Measurements from ENCODE around the gene CHCT1.
"Not testable (repeated sequence)": the region's sequence is repeated elsewhere in the genome, so short reads cannot be mapped to it uniquely, and the experiment has no call there.

The CHCT1 gene

DNA sequence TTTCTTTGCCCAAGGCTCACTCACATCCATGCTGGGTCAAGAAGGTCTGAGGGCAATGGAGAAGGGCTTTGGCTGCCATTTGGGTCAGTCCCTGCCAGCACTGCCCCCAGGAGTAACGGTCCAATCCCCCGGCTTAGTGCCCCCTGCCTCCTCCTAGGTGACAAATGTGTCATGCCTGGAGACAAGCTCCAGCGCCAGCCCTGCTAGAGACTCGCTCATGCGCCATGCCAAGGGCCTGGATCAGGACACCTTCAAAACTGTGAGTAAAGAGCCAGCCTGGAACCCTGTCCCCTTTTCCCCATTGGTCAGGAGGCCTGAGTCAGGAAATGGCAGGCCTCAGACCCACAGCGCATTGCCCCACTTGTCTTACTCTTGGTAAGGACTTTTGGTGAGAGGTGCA is 3.3 kb downstream of the CHCT1 start:
- Histone ChIP-seq H3K4me3 (no peak overlapping the region), H3K4me2 (peak overlapping the region in 2 of 11 experiments; percentile 28 to 29; a peak in 1 of 22 replicates), H3K36me3 (no peaks in the 10 kb centered on the region), H3K27ac (no peak overlapping the region), H3K9ac (no peak overlapping the region), H4K20me1 (no peaks in the 10 kb centered on the region), H3K27me3 (peaks cover 0 to 8% (median 0%) of the 10 kb centered on the region in 11 experiments; a peak in 4 of 22 replicates), H3K9me3 (replicated peaks in 1 of 11) (no peaks in the 10 kb centered on the region), H3K4me1 (peaks cover 9 to 28% (median 19%) of the 10 kb centered on the region in 10 experiments; a peak in 19 of 20 replicates)
- TF ChIP-seq Cebpa-rat (IDR thresholded peaks at IDR 0.05): no peak

DNA sequence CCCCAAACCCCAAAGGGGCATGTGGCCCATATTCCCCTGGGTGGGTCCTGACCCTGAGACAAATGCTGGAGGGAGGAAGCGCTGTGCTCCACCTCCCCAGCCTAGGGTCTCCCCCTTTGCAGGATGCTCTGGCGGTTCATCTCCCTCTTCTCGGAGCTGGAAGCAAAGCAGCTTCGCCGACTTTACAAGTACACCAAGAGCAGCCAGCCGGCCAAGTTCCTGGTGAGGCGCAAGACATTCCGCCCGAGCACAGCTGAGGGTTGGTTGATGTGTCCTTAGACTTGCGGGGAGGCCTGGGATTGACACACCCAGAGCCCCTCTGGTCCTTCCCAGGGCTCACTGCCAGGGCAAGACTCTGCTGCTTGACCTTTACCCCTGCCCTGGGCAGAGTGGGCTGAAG is 4.3 kb downstream of the CHCT1 start:
- Histone ChIP-seq H3K9me3 (replicated peaks in 1 of 11) (peaks cover 0 to 3% (median 0%) of the 10 kb centered on the region in 11 experiments; a peak in 7 of 22 replicates), H3K27ac (no peak overlapping the region), H4K20me1 (no peaks in the 10 kb centered on the region), H3K36me3 (no peaks in the 10 kb centered on the region), H3K9ac (no peak overlapping the region), H3K4me2 (peak overlapping the region in 5 of 11 experiments; percentile 25 to 40 (median 29); a peak in 7 of 22 replicates), H3K4me3 (no peak overlapping the region), H3K4me1 (peaks cover 7 to 20% (median 10%) of the 10 kb centered on the region in 10 experiments; a peak in 17 of 20 replicates), H3K27me3 (peaks cover 0 to 6% (median 0%) of the 10 kb centered on the region in 11 experiments; a peak in 4 of 22 replicates)
- TF ChIP-seq Cebpa-rat (IDR thresholded peaks at IDR 0.05): no peak

DNA sequence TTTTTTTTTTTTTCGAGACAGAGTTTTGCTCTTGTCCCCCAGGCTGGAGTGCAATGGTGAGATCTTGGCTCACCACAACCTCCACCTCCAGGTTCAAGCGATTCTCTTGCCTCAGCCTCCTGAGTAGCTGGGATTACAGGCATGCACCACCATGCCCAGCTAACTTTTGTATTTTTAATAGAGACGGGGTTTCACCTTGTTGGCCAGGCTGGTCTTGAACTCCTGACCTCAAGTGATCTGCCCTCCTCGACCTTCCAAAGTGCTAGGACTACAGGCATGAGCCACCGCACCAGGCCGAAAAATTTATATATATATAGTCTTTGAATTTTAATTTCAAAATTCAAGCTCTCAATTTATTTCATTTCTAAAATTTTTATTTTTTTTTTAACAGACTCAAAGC is 6.2 kb downstream of the CHCT1 start:
- not testable (repeated sequence) for H3K4me2 ChIP-seq, H3K27me3 ChIP-seq, H3K36me3 ChIP-seq, H3K4me3 ChIP-seq, H4K20me1 ChIP-seq, H3K9ac ChIP-seq, H3K27ac ChIP-seq
- H3K9me3 ChIP-seq (replicated peaks in 1 of 11): peaks cover 16 to 22% (median 18%) of the 10 kb centered on the region in 11 experiments
- H3K4me1 ChIP-seq: peaks cover 0 to 13% (median 0%) of the 10 kb centered on the region in 10 experiments; a peak in 4 of 20 replicates

DNA sequence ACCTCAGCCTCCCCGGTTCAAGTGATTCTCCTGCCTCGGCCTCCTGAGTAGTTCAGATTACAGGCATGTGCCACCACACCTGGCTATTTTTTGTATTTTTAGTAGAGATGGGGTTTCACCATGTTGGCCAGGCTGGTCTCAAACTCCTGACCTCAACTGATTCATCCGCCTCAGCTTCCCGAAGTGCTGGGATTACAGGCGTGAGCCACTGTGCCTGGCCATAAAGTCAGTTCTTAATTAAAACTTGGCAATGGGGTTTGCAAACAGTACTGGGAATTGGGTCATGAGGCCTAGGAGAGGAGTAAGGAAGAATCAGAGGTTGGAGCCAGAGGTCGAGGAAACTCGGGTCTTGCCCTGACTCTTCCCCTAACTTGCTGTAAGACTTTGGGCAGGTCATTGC is 8.3 kb downstream of the CHCT1 start:
- H4K20me1 ChIP-seq, H3K9ac ChIP-seq, H3K4me3 ChIP-seq, H3K27ac ChIP-seq, H3K27me3 ChIP-seq, H3K4me2 ChIP-seq, H3K36me3 ChIP-seq: not testable (repeated sequence)
- H3K4me1 ChIP-seq: peaks cover 0 to 13% (median under 1%) of the 10 kb centered on the region in 10 experiments; a peak in 5 of 20 replicates
- peaks cover 23 to 34% (median 27%) of the 10 kb centered on the region in 11 experiments for H3K9me3 ChIP-seq (replicated peaks in 1 of 11)

DNA sequence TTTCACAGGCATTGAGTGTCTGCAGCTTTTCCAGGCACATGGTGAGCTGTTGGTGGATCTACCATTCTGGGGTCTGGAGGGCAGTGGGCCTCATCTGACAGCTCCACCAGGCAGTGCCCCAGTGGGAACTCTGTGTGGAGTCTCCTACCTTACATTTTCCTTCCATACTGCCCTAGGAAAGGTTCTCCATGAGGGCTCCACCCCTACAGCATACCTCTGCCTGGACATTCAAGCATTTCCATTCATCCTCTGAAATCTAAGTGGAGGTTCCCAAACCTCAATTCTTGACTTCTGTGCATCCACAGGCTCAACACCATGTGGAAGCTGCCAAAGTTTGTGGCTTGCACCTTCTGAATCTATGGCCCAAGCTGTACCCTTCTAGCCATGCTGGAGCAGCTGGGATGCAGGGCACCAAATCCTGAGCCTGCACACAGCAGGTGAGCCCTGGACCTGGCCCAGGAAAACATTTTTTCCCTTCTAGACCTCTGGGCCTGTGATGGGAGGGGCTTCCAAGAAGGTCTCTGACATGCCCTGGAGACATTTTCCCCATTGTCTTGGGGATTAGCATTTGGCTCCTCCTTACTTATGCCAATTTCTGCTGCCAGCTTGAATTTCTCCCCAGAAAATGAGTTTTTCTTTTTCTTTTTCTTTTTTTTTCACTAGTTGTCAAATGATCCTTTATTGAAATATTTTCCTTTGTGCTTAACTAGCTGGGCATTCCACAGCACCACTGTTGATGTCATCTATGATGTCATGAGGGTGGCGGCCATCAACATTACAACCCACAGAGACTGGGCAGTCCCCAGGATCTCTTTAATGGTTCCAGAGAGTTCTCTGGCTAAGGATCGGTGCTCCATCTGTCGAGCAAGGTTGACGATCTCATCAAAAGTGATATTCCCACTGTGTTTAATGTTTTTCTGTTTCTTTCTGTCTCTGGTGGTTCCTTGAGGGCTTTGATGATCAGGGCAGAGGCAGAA is 11.0 kb downstream of the CHCT1 start:
- not testable (repeated sequence) for H3K36me3 ChIP-seq, H3K27ac ChIP-seq, H3K4me1 ChIP-seq, H4K20me1 ChIP-seq, H3K4me2 ChIP-seq, H3K27me3 ChIP-seq, H3K9ac ChIP-seq, H3K4me3 ChIP-seq
- H3K9me3 ChIP-seq (replicated peaks in 1 of 11): peaks cover 23 to 34% (median 27%) of the 10 kb centered on the region in 11 experiments

DNA sequence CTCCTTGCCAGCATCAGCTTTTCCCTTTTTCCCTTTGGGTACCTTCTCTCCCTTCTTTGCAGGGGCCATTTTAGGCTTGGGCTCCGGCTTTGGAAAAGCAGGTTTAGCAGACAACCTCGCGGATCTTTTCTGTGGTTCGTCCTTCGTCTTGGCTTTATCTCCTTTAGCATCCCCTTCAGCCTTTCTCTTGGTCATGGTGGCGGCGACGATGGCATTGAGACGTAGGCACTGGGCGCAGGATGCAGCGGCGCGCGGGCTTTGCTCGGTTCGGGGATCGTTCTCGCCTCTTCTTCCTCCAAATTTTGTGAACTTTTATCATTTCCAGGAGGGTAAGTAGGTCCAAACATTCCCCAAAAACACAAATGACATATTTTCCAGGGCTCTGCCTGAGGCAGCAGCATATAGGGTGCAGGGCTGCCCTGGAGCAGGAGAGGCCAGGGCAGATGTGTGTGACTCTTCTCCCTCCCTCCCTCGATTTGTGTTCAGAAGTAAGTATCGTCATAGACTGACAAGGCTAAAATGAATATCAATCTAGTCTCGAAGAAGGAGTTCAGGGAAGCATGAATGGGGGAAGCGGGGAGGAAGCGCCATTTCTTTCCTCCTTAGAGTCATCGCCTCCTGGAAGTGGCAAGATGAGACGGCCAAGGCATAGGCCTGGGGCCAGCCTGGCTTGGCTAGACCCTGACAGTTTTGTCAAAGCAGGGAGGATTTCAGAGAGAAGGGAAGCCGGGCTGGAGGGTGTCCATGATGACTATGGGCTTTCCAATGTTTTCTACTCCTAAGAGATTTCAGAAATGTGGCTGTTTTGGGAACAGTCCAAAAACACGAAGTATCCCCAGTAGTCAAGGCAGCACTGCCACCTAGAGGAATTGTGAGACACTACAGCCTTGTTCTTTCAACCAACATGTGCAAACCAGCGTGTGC is 13.2 kb downstream of the CHCT1 start:
- 0 out of 22 replicates have a peak overlapping the region, but pooled peaks of 1 of the 11 experiments have one; percentile 3 for H3K4me2 ChIP-seq
- H3K9me3 ChIP-seq (replicated peaks in 1 of 11): peaks cover 23 to 34% (median 27%) of the 10 kb centered on the region in 11 experiments
- H3K36me3 ChIP-seq: peaks cover 0 to 7% (median 0%) of the 10 kb centered on the region in 11 experiments; a peak in 2 of 22 replicates
- H4K20me1 ChIP-seq: no peaks in the 10 kb centered on the region
- no peaks in the 10 kb centered on the region for H3K27me3 ChIP-seq
- peaks cover 0 to 24% (median 3%) of the 10 kb centered on the region in 10 experiments; a peak in 9 of 20 replicates for H3K4me1 ChIP-seq
- H3K27ac ChIP-seq: no peak overlapping the region
- H3K4me3 ChIP-seq: no peak overlapping the region
- no peak overlapping the region for H3K9ac ChIP-seq
- no peak for TF ChIP-seq Cebpa-rat (IDR thresholded peaks at IDR 0.05)

DNA sequence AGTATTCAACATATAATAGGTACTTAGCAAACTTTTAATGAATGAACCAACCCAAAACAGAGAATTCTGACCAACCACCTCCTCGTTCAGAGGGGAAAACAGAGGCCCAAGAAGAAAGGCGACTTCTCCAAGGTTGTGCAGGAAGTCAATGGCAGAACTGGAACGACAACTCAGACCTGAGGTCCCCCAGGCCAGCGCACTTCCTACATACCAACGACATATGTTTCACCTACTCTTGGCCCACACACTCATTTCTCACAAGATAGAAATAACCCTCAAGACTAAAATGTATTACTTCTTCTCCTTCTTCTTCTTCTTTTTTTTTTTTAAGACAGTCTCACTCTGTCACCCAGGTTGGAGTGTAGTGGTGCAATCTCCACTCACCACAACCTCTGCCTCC is 14.4 kb downstream of the CHCT1 start:
- H3K4me3 ChIP-seq: no peak overlapping the region
- H3K9ac ChIP-seq: no peak overlapping the region
- H3K9me3 ChIP-seq (replicated peaks in 1 of 11): peaks cover 23 to 30% (median 26%) of the 10 kb centered on the region in 11 experiments
- H3K36me3 ChIP-seq: peaks cover 0 to 7% (median 0%) of the 10 kb centered on the region in 11 experiments; a peak in 2 of 22 replicates
- H3K4me2 ChIP-seq: no peak overlapping the region
- H3K27ac ChIP-seq: no peak overlapping the region
- TF ChIP-seq Cebpa-rat (IDR thresholded peaks at IDR 0.05): no peak
- H4K20me1 ChIP-seq: no peaks in the 10 kb centered on the region
- no peaks in the 10 kb centered on the region for H3K27me3 ChIP-seq
- H3K4me1 ChIP-seq: peaks cover 0 to 34% (median 3%) of the 10 kb centered on the region in 10 experiments; a peak in 9 of 20 replicates

DNA sequence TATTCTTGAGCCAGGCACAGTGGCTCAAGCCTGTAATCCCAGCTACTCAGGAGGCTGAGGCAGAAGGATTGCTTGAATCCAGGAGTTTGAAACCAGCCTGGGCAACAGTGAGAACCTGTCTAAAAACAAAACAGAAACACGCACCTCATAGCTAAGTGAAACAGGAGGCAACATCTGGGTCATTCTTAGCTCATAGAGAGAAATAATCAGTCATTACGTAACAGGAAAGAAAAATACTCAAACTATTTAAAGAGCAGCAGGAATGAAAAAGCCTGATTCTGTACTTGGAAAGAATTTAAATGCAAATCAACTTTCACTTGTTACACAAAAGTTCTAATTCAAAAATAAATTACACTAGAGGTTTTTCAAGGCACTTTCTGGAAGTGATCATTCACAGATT is 17.2 kb downstream of the CHCT1 start:
- Histone ChIP-seq H3K27me3 (no peaks in the 10 kb centered on the region), H3K36me3 (peaks cover 0 to 11% (median 5%) of the 10 kb centered on the region in 11 experiments; a peak in 8 of 22 replicates), H3K9ac (peak overlapping the region in 2 of 11 experiments; percentile 3 to 4; a peak in 1 of 22 replicates), H3K4me1 (peaks cover 0 to 60% (median 14%) of the 10 kb centered on the region in 10 experiments; a peak in 12 of 20 replicates), H3K4me3 (no peak overlapping the region), H3K9me3 (replicated peaks in 1 of 11) (peaks cover 0 to 2% (median 0%) of the 10 kb centered on the region in 11 experiments; a peak in 3 of 22 replicates), H3K4me2 (peak overlapping the region in 5 of 11 experiments; percentile 21 to 49 (median 28); a peak in 10 of 22 replicates), H3K27ac (0 out of 22 replicates have a peak overlapping the region, but pooled peaks of 1 of the 11 experiments have one; percentile 6), H4K20me1 (no peaks in the 10 kb centered on the region)
- TF ChIP-seq Cebpa-rat (IDR thresholded peaks at IDR 0.05): no peak

All from BLaER1 treated with 17β-estradiol and CSF1 and Interleukin-3, amounts not matched to agents 10 nM and 100 nM (cell line).